ENCODE results near the gene ACP4. TPM values are rescaled to one million over a fixed set of nuclear protein-coding genes. Genes with fewer than 3 reads are reported as not detected.

The ACP4 gene
- total RNA-seq, 4 donors from 2014 or later = not detected

DNA sequence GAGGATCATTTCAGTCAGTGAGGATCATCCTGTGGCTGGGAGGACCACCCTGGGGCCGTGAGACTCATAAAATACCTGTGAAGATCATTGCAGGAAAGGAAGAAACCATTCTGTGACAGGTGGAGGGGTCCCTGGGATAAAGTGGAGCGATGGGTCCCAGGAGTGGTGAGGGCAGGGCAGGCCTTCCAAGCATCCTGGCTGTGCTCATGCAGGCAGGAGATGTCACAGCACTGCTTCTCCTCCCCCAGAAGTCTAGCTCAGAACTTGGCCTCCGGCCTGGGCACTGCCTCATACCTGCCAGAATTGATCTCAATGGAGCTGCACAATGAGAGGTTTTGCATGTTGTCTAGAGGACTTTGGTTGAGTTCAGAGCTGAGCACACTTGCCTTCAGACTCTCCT lies 22.3 kb downstream of the ACP4 start:
- H3K9me3 ChIP-seq = no peaks in the 10 kb centered on the region
- peaks cover 0 to 4% of the 10 kb centered on the region in 2 donors for H3K27me3 ChIP-seq
- TF ChIP-seq, protein P1, sequence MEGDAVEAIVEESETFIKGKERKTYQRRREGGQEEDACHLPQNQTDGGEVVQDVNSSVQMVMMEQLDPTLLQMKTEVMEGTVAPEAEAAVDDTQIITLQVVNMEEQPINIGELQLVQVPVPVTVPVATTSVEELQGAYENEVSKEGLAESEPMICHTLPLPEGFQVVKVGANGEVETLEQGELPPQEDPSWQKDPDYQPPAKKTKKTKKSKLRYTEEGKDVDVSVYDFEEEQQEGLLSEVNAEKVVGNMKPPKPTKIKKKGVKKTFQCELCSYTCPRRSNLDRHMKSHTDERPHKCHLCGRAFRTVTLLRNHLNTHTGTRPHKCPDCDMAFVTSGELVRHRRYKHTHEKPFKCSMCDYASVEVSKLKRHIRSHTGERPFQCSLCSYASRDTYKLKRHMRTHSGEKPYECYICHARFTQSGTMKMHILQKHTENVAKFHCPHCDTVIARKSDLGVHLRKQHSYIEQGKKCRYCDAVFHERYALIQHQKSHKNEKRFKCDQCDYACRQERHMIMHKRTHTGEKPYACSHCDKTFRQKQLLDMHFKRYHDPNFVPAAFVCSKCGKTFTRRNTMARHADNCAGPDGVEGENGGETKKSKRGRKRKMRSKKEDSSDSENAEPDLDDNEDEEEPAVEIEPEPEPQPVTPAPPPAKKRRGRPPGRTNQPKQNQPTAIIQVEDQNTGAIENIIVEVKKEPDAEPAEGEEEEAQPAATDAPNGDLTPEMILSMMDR (IDR thresholded peaks at IDR 0.05) = no peak
- TF ChIP-seq POLR2A (IDR thresholded peaks at IDR 0.05) = no peak
- DNase-seq = no peak
- H3K4me1 ChIP-seq = no peaks in the 10 kb centered on the region
- no peaks in the 10 kb centered on the region for H3K36me3 ChIP-seq
- intact Hi-C loops (cut with DNase I; ENCODE audit: low total_unique reads) = no loop called here
- H3K4me3 ChIP-seq = no peak overlapping the region
- no peak overlapping the region for H3K27ac ChIP-seq

DNA sequence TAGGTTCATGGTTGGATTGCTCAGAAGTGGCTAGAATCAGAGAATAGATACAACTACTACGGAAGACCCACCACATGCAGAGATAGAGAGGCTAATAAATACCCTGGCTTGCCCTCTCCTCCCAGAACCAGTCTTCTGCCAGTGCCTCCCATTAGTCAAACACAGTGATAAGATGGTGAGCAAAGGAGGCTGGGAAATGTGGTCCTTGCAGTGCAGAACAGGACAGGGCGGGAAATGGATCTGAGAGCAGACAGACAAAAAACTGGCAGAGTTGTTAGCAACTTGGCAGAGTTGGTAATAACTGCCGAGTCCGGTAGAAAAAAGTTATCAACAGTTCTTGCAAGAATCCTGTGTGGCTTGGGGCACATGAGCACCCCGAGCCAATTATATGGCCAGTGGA lies 24.7 kb downstream of the ACP4 start:
- Histone ChIP-seq H3K4me3 (no peak overlapping the region), H3K4me1 (no peaks in the 10 kb centered on the region), H3K27me3 (peaks cover 0 to 17% of the 10 kb centered on the region in 2 donors), H3K27ac (no peak overlapping the region), H3K36me3 (no peaks in the 10 kb centered on the region), H3K9me3 (no peaks in the 10 kb centered on the region)
- no peak for DNase-seq
- TF ChIP-seq, protein P1 (IDR thresholded peaks at IDR 0.05) = no peak
- TF ChIP-seq POLR2A (IDR thresholded peaks at IDR 0.05) = no peak
- intact Hi-C loops (cut with DNase I; ENCODE audit: low total_unique reads) = no loop called here

DNA sequence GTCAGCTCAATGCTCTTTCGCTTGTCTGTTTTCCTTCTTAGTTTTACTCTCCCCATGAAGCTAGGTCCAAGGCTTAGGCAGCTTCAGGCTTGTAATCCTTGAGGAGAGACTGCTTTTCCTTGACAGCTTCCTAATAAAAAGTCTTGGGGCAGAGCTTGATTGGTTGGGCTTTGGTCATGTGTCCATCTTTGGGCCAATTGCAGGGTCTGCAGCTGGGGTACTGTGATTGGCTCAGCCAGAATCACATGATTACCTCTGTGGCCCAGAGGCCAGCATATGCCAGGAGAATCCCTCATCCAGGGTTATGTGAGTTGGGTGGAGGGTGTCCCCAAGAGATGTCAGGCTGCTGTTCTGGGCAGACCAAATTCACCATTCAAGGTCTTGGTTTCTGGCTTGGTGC lies 25.2 kb downstream of the ACP4 start:
- TF ChIP-seq, protein P1 (IDR thresholded peaks at IDR 0.05) = no peak
- no peak for TF ChIP-seq POLR2A (IDR thresholded peaks at IDR 0.05)
- DNase-seq = no peak
- Histone ChIP-seq H3K27ac (no peak overlapping the region), H3K4me3 (no peak overlapping the region), H3K27me3 (peaks cover 0 to 17% of the 10 kb centered on the region in 2 donors), H3K9me3 (no peaks in the 10 kb centered on the region), H3K36me3 (no peaks in the 10 kb centered on the region), H3K4me1 (no peaks in the 10 kb centered on the region)
- intact Hi-C loops (cut with DNase I; ENCODE audit: low total_unique reads) = no loop called here

- DNase-seq = no peak
- Histone ChIP-seq H3K4me1 (no peaks in the 10 kb centered on the region), H3K27me3 (peaks cover 0 to 25% of the 10 kb centered on the region in 2 donors), H3K36me3 (no peaks in the 10 kb centered on the region), H3K27ac (no peak overlapping the region), H3K9me3 (no peaks in the 10 kb centered on the region), H3K4me3 (no peak overlapping the region)
- intact Hi-C loops (cut with DNase I; ENCODE audit: low total_unique reads) = no loop called here
- TF ChIP-seq, protein P1 (IDR thresholded peaks at IDR 0.05) = no peak
- TF ChIP-seq POLR2A (IDR thresholded peaks at IDR 0.05) = no peak
Measured at GRCh38 chr19:50817941-50818858, 28.0 kb downstream of the ACP4 start.

DNA sequence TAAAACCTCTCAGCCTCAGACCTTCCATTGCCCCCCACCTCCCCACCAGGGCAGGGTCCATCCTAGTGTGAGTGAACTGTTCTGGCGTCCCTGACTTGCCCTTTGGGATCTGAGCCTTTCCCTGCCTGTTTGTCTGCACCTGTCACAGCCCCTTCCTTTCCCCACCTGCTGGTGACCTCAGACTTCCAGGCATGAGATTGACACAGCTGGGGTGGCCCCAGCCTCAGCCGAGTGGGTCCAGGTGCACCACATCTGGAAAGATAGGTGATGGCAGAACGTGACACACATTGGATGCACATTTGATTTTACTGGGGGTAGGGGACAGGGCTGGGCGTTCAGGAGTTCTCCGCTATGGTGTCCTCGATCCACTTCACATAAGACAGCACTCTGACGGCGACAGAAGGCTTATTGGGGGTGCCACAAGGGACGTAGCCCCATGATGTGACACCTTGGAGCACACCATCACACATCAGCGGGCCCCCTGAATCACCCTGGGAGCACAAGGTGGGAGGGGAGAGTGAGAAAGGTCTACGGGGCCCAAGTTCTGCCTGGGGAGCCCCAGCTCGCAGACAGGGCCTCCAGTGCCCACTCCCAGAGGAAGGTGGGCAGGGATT lies 28.8 kb downstream of the ACP4 start:
- TF ChIP-seq, protein P1 (IDR thresholded peaks at IDR 0.05) = no peak
- no peak for TF ChIP-seq POLR2A (IDR thresholded peaks at IDR 0.05)
- no peak for DNase-seq
- Histone ChIP-seq H3K4me3 (no peak overlapping the region), H3K9me3 (no peaks in the 10 kb centered on the region), H3K27ac (no peak overlapping the region), H3K27me3 (peaks cover 0 to 25% of the 10 kb centered on the region in 2 donors), H3K4me1 (no peaks in the 10 kb centered on the region), H3K36me3 (no peaks in the 10 kb centered on the region)
- intact Hi-C loops (cut with DNase I; ENCODE audit: low total_unique reads) = no loop called here

All from uterus (tissue), 4 donors.